NCI-H82 treated with DMSO at 0.1 percent for 48 hours (cell line): ENCODE measurements around the gene MTCH1.
"Not testable (repeated sequence)": the region's sequence is repeated elsewhere in the genome, so short reads cannot be mapped to it uniquely, and the experiment has no call there.

Experiments used
- DNase-seq: peaks from one replicate; lab custom pipeline; 2025; ENCODE audit not compliant: unreplicated experiment; lab: John Stamatoyannopoulos, UW

The MTCH1 gene

DNA sequence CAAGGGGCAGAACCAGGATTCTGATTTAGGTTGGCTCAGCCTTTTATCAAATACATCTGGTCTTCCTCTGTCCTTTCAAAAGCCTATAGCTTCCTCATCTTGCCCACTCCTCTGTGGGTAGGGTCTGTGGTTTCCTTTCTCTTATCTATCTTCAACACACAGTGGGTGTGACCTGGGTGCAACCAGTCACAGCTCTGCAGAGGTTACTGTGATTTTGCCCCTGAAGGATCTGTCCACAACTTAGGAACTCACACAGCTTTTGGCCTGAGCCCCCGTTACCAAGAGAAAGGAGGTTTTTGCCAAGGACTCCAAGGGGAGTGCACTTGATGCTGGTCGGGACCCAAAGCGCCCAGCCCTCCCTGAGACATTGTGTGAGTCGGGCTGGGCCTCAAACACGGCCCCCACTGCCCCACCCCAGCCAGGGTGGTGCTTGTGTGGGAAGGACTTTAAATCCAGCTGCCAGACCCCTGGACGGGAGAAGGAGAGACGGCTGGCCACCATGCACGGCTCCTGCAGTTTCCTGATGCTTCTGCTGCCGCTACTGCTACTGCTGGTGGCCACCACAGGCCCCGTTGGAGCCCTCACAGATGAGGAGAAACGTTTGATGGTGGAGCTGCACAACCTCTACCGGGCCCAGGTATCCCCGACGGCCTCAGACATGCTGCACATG, 31.6 kb downstream of the MTCH1 start, which contains the start of gene PI16:
PI16 (plus strand) TSS at position 477 of the 670 bp plus-strand sequence; CDS start at position 500, 23 bp downstream.
- DNase-seq, result no peak

DNA sequence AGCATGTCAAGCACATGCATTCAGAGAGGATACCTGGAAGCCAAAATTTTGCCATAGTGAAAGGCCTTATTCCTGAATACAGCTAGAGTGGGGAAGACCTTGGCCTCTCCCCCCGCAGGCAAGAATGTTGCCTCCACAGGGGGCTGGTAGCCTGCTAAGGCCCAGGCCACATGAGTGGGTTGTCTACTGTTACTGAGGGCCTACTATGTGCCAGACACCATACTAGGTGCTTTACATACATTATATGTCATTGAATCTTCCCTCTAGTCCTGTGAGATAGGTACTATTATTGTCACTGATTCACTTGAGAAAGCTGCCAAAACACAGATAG, 32.1 kb downstream of the MTCH1 start:
- no peak for DNase-seq

DNA sequence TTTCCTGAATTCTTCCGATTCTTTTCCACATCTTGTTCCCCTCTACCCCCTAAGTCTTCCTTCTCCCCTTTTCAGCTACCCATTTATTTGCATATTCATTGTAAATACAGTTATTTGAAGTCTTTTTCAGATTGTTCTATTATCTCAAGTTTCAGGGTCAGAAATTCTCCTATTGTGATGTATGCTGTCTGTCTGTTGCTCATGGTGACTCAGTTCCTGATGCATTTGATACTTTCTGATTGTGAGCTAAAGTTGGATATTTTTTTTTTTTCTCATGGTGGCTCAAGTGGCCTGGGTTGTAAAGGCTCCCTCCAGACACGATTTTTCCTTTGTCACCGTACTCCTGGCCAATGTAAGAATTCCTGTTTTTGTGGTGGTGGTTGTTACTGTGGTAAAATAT, 36.4 kb downstream of the MTCH1 start:
- DNase-seq, result no peak

DNA sequence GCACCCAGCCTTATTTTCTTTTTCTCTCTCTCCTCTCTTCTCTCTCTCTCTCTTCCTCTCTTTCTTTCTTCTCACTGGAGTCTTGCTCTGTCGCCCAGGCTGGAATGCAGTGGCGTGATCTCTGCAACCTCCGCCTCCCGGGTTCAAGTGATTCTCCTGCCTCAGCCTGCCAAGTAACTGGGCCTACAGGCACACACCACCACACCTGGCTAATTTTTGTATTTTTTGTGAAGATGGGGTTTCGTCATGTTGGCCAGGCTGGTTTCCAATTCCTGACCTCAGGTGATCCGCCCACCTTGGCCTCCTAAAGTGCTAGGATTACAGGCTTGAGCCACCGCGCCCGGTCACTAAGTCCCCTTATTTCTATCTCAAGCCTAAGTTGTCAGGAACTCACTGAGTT, 36.9 kb downstream of the MTCH1 start:
- DNase-seq, result not testable (repeated sequence)

DNA sequence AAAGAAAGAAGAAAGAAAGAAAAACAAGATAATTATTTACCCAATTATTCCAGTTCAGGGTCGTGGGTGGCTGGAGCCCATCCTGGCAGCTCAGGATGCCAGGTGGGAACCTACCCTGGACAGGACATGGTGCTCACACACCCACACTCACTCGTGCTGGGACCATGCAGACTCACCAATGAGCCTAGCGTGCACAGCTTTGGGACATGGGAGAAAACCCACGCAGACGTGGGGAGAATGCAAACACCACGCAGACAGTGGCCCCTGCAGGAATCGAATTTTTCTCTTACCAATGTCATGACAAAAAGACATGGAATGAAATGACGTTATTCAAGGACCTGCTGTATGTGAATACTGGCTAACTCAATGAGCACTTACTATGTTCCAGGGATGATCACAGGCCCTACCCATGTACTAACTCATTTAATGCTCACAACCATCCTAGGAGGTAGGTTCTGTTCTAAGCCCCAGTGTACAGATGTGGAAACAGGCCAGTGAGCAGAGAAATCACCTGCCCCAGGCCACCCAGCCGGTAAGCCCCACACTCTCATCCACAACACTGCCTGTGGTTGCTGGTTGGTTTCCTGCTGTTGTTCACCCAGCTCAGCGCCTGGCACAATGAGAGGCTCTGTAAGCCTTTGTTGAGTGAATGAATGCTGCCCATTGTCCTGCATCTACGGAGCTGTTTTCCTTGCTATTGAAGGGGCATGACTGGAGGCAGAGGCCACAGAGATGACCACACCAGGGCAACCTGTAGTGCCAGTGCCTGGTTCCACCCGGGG, 38.2 kb downstream of the MTCH1 start:
- no peak for DNase-seq

DNA sequence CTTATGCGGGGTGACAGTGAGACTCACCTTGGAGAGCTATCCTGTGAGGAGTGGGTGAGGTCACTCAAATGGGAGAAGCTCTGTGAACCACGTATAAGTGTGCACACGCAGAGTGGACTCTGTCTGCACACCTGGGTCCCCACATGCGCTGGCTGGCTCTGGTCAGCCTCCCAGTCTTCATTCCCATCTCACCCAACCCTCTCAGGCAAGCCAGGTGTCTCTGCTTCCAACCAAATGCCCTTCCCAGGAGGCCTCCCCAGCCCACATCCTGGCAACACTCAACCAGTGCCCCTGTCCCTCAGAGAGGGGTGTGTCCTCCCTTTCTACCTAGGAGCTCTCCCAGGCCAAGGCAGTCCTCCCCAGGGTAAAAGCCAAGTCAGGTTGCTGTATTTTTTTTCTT, 39.5 kb downstream of the MTCH1 start:
- no peak for DNase-seq

DNA sequence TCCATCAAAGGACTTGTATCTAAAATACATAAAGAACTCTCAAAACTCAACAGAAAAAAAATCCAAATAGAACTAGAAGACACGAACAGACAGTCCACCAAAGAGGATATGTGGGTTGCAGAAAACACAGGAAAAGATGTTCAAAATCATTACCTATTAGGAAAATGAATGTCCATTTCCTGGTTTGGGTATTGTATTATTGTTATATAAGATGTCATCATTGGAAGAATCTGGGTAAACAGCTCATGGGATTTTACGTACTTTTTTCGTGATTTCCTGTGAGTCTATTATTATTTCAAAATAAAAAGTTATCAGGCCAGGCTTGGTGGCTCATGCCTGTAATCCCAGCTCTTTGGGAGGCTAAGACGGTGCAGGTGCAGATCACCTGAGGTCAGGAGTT, 40.7 kb downstream of the MTCH1 start:
- no peak for DNase-seq

DNA sequence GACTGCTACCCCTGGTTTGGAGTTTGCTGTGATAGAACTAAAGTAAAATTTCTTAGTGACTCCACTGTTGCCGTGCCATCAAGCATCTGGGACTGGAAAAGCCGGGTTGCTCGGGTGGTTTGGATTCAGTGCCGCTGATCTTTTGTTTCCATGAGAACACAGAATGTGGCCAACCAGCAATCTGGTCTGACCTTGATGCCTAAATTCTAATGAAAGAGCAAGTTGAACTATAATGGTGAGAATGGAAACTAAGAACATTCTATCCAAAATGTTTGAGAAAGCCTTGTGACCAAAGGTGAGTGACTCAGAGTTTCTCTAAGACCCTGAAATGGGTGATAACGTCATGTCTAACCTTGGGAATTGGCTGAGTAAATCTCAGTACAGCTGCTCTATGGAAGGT, 41.3 kb downstream of the MTCH1 start:
- DNase-seq, result no peak

DNA sequence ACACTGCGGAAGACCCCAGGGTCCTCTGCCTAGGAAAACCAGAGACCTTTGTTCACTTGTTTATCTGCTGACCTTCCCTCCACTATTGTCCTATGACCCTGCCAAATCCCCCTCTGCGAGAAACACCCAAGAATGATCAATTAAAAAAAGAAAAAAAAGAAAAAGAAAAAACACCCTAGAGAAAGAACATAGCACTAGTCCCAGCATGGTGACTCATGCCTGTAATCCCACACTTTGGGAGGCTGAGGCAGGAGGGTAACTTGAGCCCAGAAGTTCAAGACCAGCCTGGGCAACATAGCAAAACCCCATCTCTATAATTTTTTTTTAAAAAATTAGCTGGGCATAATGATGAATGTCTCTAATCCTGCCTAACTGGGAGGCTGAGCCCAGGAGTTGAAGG, 43.7 kb downstream of the MTCH1 start:
- not testable (repeated sequence) for DNase-seq

DNA sequence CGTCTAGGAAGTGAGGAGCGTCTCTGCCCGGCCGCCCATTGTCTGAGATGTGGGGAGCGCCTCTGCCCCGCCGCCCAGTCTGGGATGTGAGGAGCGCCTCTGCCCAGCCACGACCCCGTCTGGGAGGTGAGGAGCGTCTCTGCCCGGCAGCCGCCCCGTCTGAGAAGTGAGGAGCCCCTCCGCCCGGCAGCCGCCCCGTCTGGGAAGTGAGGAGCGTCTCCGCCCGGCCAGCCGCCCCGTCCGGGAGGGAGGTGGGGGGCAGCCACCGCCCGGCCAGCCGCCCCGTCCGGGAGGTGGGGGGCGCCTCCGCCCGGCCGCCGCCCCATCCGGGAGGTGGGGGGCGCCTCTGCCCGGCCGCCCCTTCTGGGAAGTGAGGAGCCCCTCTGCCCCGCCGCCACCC, 44.4 kb downstream of the MTCH1 start:
- not testable (repeated sequence) for DNase-seq

DNA sequence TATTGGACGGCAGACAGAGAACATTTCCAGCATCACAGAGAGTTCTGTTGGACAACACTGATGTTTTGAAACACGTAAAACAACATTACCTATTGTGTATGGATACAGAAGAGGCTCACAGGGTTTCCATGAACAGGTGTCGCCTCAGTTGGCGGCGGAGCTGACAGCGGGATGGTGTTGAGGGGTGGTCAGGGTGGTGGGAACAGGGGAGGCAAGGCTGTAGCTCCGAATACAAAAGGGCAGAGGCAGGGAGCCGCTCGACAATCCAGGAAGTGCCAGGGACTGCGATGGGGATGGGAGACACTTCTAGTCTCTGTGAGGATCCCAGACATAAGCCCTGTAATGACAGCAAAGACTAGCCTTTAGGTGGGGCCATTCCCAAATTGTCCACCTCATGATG, 46.0 kb downstream of the MTCH1 start:
- no peak for DNase-seq

DNA sequence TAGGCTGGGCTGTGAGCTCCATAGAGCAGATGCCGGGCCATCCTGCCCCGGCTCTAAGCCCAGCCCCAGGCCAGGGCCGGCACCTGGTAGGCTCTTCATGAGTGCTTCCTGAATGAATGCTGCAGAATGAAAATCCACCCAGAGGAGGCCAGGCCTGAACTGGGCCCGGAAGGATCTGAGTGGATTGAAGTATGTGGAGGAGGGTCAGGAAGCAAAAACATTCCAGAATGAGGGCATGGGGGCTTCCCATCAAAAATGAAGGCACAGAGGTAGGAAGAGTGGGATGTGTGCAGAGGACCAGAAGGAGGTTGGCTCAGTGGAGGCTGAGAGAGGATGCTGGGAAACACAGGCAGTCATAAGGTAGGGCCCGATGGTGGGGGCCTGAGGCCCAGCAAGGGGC, 47.0 kb downstream of the MTCH1 start:
- DNase-seq, result not testable (repeated sequence)

DNA sequence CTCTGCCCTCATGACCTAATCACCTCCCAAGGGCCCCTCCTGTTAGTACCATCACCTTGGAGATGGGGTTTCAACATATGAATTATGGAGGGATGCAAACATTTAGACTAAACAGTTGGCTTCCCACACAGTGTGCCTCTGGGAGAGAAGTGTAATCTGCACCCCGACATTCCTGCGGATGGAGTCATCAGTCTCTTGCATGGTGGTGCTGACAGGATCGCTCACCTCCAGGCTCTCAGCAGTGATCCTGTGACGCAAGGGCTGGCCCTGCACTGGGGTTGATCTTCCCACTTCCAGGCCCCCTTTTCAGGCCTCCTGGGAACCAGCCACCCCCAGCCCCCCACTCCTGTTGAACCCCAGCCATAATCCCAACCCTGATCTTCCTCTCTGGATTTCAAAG, 47.5 kb downstream of the MTCH1 start:
- no peak for DNase-seq

DNA sequence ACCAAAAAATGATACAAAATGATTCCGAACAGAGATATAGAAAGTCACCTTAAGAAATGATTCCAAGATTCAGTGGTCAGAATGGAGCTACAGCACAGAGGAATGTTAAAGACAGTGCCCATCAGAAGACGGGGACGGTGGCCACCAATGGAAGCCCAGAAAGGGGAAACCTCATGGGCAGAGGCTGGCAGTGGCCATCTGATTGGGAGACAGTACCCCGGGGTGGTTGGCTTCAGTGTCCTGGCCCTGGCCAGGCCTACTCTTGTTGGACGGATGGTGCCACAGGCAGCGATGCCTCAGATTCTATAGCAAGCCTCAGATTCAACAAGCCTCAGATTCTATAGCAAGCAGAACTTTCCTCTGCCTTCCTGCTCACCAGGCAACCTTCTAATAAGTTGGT, 48.1 kb downstream of the MTCH1 start:
- no peak for DNase-seq

DNA sequence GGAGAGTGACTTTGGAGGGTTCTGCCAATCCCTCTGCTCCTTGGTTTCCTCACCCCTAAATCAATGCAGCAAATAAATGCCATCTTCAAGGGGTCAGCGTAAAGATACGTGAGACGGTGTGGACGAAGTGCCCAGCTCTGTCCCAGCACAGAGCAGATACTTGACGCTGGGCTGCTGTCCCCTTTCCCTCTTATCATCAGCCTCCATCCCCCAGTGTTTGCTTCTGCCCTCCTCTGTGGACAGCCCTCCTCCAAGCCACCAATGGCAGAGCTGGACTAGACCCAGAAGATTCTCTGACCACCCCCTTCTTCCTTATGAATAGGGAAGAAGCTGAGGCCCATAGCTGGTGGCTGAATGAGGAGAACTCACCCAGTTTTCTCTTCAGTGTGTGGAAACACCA, 49.2 kb downstream of the MTCH1 start:
- DNase-seq, result no peak

DNA sequence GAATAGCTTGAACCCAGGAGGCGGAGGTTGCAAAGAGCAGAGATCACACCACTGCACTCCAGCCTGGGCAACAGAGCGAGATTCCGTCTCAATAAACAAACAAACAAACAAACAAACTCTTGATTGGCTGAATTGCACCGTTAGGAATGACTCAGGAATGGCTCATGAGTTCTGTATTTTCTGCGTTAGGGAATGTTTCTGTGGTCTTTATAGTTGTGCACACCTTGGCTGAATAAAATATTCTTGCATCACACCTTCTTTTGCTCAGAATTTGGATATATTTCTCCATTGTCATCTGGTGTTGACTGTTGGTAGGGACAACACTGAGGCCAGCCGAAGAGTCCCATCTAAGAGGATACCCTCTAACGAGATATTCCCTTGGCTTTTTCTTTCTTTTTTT, 51.1 kb downstream of the MTCH1 start:
- DNase-seq, result no peak

DNA sequence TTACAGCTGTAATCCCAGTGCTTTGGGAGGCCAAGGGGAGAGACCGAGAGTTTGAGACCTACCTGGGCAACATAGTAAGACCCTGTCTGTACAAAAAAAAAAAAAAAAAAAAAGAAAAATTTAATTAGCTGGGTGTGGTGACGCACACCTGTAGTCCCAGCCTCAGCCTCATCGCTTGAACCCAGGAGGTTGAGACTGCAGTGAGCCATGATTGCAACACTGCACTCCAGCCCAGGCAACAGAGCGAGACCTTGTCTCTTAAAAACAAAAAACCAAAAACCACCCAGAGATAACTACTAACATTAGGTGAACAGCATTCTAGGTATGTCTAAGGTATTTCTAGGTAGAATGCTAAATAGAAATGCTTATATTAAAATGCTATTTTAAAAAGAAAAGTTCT, 52.5 kb downstream of the MTCH1 start:
- DNase-seq, result no peak

DNA sequence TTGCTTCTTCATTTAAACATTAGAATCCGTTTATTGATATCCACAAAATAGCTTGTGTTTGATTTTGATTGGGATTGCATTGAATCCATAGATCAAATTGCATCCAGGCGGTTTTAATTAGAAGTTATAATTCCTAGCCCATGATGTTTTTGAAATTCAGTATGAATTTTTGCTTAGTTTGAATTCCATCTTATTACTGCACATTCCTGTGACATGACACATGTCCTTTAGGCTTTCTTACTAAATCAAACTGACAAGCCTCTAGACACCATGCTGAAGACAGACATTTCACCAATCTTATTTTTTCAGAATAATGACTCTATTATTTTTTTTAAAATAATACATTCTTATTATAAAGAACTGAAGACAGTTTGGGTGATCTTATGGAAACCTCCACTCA, 52.9 kb downstream of the MTCH1 start:
- no peak for DNase-seq

DNA sequence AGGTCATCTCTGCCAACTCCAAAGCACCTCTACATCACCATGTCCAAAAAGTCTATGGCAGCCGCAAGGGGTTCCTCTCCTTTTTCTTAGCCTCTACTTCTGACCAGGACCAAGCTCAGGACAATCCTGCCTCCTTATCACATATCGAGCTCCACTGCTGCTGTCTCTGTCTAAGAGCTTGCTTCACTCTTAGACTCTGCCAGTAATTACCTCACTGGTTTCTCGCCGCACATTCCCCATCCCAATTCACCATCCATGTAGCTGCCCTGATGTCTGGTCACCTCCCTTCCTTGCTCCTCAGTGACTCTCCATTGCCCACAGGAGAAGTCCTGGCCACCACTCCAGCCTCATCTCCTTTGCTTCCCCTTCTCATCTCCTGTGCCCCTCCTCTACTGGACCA, 55.5 kb downstream of the MTCH1 start:
- DNase-seq, result no peak

DNA sequence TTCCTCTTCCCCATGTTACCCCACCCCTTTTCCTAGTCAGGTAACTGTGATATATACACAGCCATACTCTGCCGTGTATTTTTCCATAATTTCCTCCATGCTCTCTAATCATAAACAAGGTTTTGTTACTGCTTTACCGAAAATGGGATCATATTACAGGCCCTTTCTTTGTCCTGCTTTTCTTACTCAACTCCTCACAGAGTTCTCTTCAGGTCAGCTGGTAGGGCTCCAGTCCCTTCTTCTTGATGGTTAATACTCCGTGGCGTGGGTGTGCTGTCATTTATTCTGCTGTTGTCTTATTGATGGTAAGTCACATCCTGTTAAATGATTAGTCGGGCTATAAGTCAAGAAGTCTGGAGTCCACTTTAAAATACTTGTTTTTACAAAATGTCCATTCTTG, 56.4 kb downstream of the MTCH1 start:
- DNase-seq, result no peak

DNA sequence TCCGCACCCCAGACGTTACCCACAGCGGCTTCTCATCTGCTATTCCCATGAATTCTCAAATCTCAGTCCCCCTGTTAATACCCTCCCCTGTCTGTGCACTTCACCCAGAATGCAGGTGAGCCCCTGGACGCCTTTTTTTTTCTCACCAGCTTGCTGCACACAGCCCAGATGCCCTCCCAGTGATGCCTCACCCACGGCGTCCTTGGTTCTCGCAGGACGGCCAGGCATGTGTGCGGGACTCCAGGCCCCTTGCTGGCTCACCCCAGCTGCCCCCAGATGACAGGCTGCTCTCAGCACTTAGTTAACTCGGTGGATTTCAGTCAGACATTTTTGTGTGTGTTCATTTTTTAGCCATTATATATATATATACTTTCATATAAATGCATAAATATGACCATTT, 56.8 kb downstream of the MTCH1 start:
- DNase-seq, result no peak

DNA sequence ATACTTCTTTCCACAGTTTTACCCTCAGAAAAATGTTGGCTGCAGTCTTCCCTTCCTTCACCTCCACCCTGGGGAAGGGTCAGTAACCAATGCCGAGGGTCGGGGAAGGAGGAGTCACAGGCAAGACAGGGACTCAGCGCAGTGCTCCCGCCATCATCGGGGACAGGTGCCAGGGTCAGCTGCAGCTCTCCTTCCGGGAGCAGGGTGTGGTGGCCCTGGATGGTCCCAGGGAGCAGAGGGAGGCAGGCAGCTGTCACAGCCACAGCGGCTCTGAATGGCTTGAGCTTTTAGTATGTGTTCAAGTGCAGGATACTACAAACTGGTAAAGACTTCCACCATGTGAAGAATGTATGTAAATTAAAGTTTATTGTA, 57.5 kb downstream of the MTCH1 start:
- no peak for DNase-seq
